Esophagus squamous epithelium (tissue), 5 donors: ENCODE measurements around the gene FLT4. TPM values are rescaled to one million over a fixed set of nuclear protein-coding genes. Genes with fewer than 3 reads are reported as not detected.

Experiments used
- DNase-seq: peaks from one replicate; lab custom pipeline; 2025; lab: John Stamatoyannopoulos, UW
- H3K27ac ChIP-seq, 4 donors: fragments of 200-600 bp; sonication (generic); one replicate each; pipeline ENCODE4 v1.5.1; 2016 to 2019; ENCODE audit warnings: mild to moderate bottlenecking in 1 of 4
- H3K27me3 ChIP-seq, 4 donors: fragments of 200-600 bp; sonication (generic); 1 replicate in 3 of 4; 2 replicates in 1 of 4; pipeline versions ENCODE4 v1.5.1 to v1.6.0; 2017 to 2021; ENCODE audit warnings: antibody characterized with exemption in 1 of 4
- H3K36me3 ChIP-seq, 3 donors: fragments of 200-600 bp; sonication (generic); one replicate each; pipeline ENCODE4 v1.5.1; 2016 to 2019
- H3K4me1 ChIP-seq, 3 donors: fragments of 200-600 bp; sonication (generic); one replicate each; pipeline ENCODE4 v1.5.1; 2017 to 2019
- H3K4me3 ChIP-seq, 4 donors: fragments of 200-600 bp; sonication (generic); 1 replicate in 3 of 4; 2 replicates in 1 of 4; pipeline ENCODE4 v1.5.1; 2016 to 2019; ENCODE audit warnings: mild to moderate bottlenecking in 2 of 4, moderate library complexity in 1 of 4
- H3K9me3 ChIP-seq, 3 donors: fragments of 200-600 bp; sonication (generic); one replicate each; pipeline ENCODE4 v1.5.1; 2016 to 2019
- POLR2A ChIP-seq, 4 donors: fragments of 450-650 bp; IDR thresholded peaks; one replicate each; pipeline ENCODE4 v1.6.1; 2017; ENCODE audit warnings: antibody characterized with exemption in 4 of 4, mild to moderate bottlenecking in 4 of 4, moderate library complexity in 3 of 4
- WGBS, 2 donors: methylation state at CpG; one replicate each; pipeline ENCODE4 v1.1.5; 2018; 5-methylcytosine and 5-hydroxymethylcytosine counted together
- intact Hi-C: fragments of 100-400 bp; cut with DNase I; formaldehyde crosslinking; loops from one replicate; pipeline ENCODE4 v1.15.0; 2022
- total RNA-seq, 4 donors: library from RNA; depleted of rRNA; stranded (reverse); fragments of >200 nt; gene quantifications; one replicate each; pipeline ENCODE4 v1.1.0, GENCODE V29; 2016
- TF ChIP-seq, protein P1 (sequence below), 6 experiments: fragments of 450-650 bp in 4 of 6; fragments of 200-600 bp in 2 of 6; sonication (generic) in 2 of 6; IDR thresholded peaks; one replicate each; pipeline ENCODE4 v1.5.1; 2016 to 2019; ENCODE audit warnings: antibody characterized with exemption in 6 of 6, mild to moderate bottlenecking in 4 of 6, moderate library complexity in 4 of 6
- donor health status: DM: yes; HTN: yes; CAD: no.

The FLT4 gene
- total RNA-seq, 4 donors from 2014 or later, result 0.97 to 13.5 (median 4.2) TPM

DNA sequence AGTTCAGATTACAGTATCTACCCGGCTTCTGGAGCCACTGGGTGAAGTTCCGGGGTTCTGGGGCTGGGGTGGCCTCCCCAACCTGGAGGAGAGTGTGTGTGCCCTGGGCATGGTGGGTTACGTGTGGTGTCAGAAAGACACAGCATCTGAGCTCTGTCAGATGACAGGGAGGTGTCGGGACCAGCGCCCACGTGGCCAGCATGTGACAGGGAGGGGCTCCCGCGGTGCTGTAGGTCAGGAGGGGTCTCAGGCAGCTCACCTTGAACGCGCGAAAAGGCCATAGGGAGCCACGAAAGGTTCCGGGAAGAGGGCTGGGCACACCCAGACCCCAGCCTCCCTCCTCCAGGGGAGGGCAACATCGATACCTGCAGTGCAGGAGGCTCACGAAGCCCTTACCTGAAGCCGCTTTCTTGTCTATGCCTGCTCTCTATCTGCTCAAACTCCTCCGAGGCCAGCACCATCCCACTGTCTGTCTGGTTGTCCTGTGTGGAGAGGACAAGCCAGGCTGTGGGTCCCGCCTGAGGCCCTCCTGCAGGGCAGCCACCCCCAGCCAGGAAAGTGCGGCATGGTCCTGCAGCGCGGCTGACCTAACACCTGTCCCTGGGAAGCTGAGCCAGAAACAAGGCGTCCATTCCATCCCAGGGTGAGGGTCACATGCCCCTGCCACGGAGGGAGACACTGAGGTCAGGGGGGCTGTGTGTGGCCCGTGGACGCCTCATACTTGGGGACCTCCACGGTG, 40.7 kb downstream of the FLT4 start:
- intact Hi-C loops, result no loop called here
- no peak for TF ChIP-seq POLR2A (IDR thresholded peaks at IDR 0.05)
- TF ChIP-seq, protein P1, sequence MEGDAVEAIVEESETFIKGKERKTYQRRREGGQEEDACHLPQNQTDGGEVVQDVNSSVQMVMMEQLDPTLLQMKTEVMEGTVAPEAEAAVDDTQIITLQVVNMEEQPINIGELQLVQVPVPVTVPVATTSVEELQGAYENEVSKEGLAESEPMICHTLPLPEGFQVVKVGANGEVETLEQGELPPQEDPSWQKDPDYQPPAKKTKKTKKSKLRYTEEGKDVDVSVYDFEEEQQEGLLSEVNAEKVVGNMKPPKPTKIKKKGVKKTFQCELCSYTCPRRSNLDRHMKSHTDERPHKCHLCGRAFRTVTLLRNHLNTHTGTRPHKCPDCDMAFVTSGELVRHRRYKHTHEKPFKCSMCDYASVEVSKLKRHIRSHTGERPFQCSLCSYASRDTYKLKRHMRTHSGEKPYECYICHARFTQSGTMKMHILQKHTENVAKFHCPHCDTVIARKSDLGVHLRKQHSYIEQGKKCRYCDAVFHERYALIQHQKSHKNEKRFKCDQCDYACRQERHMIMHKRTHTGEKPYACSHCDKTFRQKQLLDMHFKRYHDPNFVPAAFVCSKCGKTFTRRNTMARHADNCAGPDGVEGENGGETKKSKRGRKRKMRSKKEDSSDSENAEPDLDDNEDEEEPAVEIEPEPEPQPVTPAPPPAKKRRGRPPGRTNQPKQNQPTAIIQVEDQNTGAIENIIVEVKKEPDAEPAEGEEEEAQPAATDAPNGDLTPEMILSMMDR (IDR thresholded peaks at IDR 0.05), result no peak
- no peaks in the 10 kb centered on the region for H3K9me3 ChIP-seq
- H3K27ac ChIP-seq, result no peak overlapping the region
- H3K27me3 ChIP-seq, result peaks cover 0 to 18% (median 0%) of the 10 kb centered on the region in 4 donors
- no peaks in the 10 kb centered on the region for H3K4me1 ChIP-seq
- WGBS, 2 donors, result 82 to 87% methylated on average over 16 of the region's 26 CpGs
- no peak for DNase-seq
- H3K36me3 ChIP-seq, result no peaks in the 10 kb centered on the region
- no peak overlapping the region for H3K4me3 ChIP-seq

DNA sequence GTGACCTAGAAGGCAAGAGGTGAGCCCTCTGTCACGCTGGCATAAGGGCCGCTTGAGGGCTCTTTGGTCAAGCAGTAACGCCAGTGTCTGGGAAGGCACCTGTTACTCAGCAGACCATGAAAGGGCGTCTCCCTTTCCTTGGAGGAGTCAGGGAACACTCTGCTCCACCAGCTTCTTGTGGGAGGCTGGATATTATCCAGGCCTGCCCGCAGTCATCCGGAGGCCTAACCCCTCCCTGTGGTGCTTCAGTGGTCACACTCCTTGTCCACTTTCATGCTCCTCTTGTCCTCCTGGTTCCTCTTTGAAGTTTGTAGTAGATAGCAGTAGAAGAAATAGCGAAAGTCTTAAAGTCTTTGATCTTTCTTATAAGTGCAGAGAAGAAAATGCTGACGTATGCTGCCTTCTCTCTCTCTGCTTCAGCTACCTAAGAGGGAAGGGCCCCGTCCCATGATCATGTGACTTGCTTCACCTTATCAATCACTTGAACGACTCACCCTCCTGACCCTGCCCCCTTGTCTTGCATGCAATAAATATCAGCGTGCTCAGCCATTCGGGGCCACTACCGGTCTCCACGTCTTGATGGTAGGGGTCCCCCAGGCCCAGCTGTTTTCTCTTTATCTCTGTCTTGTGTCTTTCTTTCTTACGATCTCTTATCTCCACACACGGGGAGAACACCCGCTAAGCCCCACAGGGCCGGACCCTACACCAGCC, 41.4 kb downstream of the FLT4 start:
- no peaks in the 10 kb centered on the region for H3K36me3 ChIP-seq
- H3K4me3 ChIP-seq, result no peak overlapping the region
- no peak overlapping the region for H3K27ac ChIP-seq
- DNase-seq, result no peak
- TF ChIP-seq, protein P1 (IDR thresholded peaks at IDR 0.05), result no peak
- TF ChIP-seq POLR2A (IDR thresholded peaks at IDR 0.05), result no peak
- H3K9me3 ChIP-seq, result no peaks in the 10 kb centered on the region
- intact Hi-C loops, result no loop called here
- no peaks in the 10 kb centered on the region for H3K4me1 ChIP-seq
- WGBS, 2 donors, result 59 to 60% methylated on average over 16 to 18 of the region's 18 CpGs
- peaks cover 0 to 18% (median 0%) of the 10 kb centered on the region in 4 donors for H3K27me3 ChIP-seq

DNA sequence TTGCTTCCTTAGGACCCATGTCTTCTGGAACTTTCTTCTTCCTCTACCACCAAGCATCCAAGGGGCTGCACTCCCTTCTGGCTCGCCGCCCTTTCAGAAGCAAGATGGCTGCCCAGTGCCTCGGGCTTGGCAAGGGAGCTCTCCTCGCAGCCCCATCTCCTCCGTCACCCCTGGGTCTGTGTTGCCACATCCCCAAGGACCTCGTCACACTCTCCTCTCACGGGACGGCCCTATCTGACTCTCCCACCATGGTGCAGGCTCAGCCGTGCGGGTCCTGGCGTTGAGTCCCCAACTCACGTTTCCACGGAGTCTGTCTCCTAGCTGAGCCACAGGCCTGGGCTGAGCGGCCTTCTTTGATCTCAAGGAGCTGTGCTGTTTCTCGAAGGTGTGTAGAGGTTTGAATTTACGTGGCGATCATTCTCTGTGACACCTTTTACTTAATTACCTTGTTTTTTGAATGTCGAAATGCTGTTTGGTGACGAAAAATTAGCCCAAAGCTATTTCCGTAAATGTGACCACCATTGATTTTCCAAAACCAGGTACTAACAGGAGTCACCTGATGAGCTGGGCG, 43.1 kb downstream of the FLT4 start:
- Histone ChIP-seq H3K4me3 (no peak overlapping the region), H3K4me1 (no peaks in the 10 kb centered on the region), H3K27ac (no peak overlapping the region), H3K27me3 (peaks cover 0 to 18% (median 0%) of the 10 kb centered on the region in 4 donors), H3K9me3 (no peaks in the 10 kb centered on the region), H3K36me3 (no peaks in the 10 kb centered on the region)
- DNase-seq, result no peak
- intact Hi-C loops, result no loop called here
- no peak for TF ChIP-seq POLR2A (IDR thresholded peaks at IDR 0.05)
- TF ChIP-seq, protein P1 (IDR thresholded peaks at IDR 0.05), result no peak
- WGBS, 2 donors, result 62 to 76% methylated on average over 15 of the region's 21 CpGs

DNA sequence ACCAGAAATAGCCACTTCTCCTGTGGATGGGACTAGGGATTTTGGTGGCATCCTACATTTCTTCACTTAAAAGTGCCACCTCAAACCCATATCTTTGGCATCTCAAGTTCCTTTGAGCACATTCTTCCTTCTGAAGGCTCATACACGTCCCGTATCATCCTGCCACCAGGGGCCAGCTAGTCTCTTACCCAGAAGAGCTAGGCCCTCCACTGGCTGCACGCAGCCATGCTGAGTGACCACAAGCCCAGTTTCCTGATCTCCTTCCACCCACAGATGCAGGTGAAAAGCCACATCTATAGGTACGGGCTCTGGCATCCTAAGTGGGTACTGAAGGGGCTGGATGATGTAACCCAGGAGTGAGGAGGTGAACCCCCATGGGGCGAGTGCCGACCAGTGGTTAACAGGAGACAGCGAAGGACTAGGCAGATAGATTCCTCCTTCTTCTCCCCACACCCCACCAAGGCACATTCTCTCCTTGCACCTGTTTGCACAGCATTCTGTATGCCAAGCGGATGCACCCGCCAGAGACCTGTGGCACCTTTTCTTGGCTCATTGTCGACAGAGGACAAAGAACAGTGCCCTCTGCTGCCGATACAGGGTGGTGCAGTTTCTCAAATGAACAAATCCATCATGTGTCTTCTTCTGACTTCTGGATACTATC, 43.7 kb downstream of the FLT4 start:
- 41 to 52% methylated on average over 9 to 11 of the region's 11 CpGs for WGBS, 2 donors
- Histone ChIP-seq H3K27ac (no peak overlapping the region), H3K4me1 (no peaks in the 10 kb centered on the region), H3K9me3 (no peaks in the 10 kb centered on the region), H3K27me3 (peaks cover 0 to 15% (median 0%) of the 10 kb centered on the region in 4 donors), H3K36me3 (no peaks in the 10 kb centered on the region), H3K4me3 (no peak overlapping the region)
- intact Hi-C loops, result no loop called here
- no peak for DNase-seq
- TF ChIP-seq POLR2A (IDR thresholded peaks at IDR 0.05), result no peak
- TF ChIP-seq, protein P1 (IDR thresholded peaks at IDR 0.05), result peak in 5 of 6 experiments; percentile 59 to 73 (median 64)
